HepG2 (cell line): ENCODE results near the gene PCDHGA5.

Source experiments
- TCF12 ChIP-seq, 2 experiments: fragments of 450-650 bp in 1 of 2; sonication (generic) in 1 of 2; formaldehyde crosslinking in 1 of 2; IDR thresholded peaks; 2 replicates each; pipeline versions ENCODE4 v1.6.1 to v1.8.0; 2017 to 2022; ENCODE audit warnings: antibody characterized with exemption in 1 of 2, mild to moderate bottlenecking in 1 of 2, missing genetic modification reagents in 1 of 2, moderate library complexity in 1 of 2
- ZNF383 ChIP-seq: sonication (generic); formaldehyde crosslinking; IDR thresholded peaks from 2 replicates; pipeline ENCODE4 v1.4.0; 2020; ENCODE audit warnings: missing genetic modification reagents, mild to moderate bottlenecking, borderline replicate concordance
- ZNF549 ChIP-seq: sonication (generic); formaldehyde crosslinking; IDR thresholded peaks from 2 replicates; pipeline ENCODE4 v1.5.0; 2020; ENCODE audit warnings: missing genetic modification reagents

- TF ChIP-seq ZNF383 (CRISPR knock-in tag) (no peak), TCF12 (IDR thresholded peaks at IDR 0.05) (no peak), TCF12 (CRISPR knock-in tag; IDR thresholded peaks at IDR 0.05) (no peak), ZNF549 (CRISPR knock-in tag) (no peak)
These were observed 44.3 kb upstream of the PCDHGA5 start for GRCh38 chr5:141319699-141320098.
